HG03457 (cell line): ENCODE results near the gene WDR59.

Source experiments
- ATAC-seq: cut with Tn5 transposase; IDR thresholded peaks from one replicate; pipeline ENCODE4 v1.9.1; 2021; ENCODE audit warnings: moderate number of reproducible peaks; ENCODE audit not compliant: unreplicated experiment

The WDR59 gene

GRCh38 chr16:74825016-74825415 is 159.9 kb downstream of the WDR59 start:
- ATAC-seq, result no peak
